ENCODE results near the gene CHIT1. TPM values are rescaled to one million over a fixed set of nuclear protein-coding genes. Genes with fewer than 3 reads are reported as not detected.

CHIT1 gene
- total and polyA plus RNA-seq, 2 of the 13 experiments (the other 11 are each of a cell fraction or from before 2014, with no cell fraction given), result not detected

DNA sequence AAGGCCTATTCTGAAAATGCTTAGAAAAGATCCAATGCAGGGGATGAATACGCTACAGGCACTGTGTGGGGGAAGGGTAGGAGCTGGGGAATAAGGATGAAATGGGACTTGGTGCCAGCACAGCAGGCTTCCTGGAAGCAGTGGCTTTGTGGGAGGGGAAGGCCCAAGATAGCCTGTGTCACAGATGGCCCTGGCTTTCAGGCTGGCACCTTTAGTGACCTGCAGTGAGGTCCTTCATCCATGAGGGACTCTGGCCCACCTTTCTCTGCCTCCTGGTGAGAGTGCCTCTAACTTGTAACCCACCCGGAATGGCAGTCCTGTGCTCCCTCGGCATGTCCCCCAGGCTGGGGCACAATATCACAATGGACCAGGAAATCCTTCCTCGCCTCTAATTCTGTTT is 43.9 kb downstream of the CHIT1 start:
- no peak overlapping the region for H3K4me2 ChIP-seq (ENCODE audit: low read depth, low read length)
- CTCF ChIA-PET (ENCODE audit: low intra/inter-chr PET ratio, low total read pairs), result no interaction called here
- 39% methylated on average over 2 of the region's 4 CpGs for WGBS (ENCODE audit: low lambda C conversion rate)

DNA sequence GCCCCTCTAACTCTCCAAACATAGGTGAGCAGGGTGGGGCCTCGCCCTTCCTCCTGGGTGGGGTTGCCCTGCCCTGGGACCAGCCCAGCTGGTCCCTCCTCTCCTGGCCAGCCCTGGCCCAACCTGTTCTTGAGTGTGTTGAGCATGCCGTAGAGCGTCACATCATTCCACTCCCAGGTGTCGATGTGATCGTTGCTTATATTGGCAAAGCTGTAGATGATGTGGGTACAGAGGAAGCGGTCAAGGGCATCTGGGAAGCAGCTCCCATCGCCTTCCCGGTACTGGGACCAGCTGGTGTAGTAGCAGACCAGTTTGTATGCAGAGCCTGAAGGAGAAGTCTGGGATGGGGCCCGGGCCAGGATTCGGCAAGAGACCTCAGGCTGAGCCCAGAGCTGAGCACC is 44.4 kb downstream of the CHIT1 start:
- no peaks in the 10 kb centered on the region for H3K79me2 ChIP-seq (ENCODE audit: insufficient read depth, low read length)
- no peaks in the 10 kb centered on the region for H3K9me3 ChIP-seq (ENCODE audit: low read length)
- intact Hi-C loops (cut with micrococcal nuclease; ENCODE audit: unreplicated experiment) (no loop called here), in situ Hi-C loops (cut with HindIII; ENCODE audit: extremely low pct_ligation_motif_present, low pct_unique_long_range_greater_than_20kb) (no loop called here)
- no peaks in the 10 kb centered on the region for H4K20me1 ChIP-seq (ENCODE audit: insufficient read depth, low read length)
- H3K4me2 ChIP-seq (ENCODE audit: low read depth, low read length), result no peak overlapping the region
- H3K4me1 ChIP-seq (ENCODE audit: insufficient read depth, low read length), result no peaks in the 10 kb centered on the region; the same call in 1 of the 2 replicates
- H3K9ac ChIP-seq (ENCODE audit: insufficient read depth, low read depth, low read length), result no peak overlapping the region
- no peak for DNase-seq (ENCODE audit: low spot score)
- H3K27me3 ChIP-seq (ENCODE audit: control insufficient read depth in 1 of 2, insufficient read depth in 2 of 2, low read length in 2 of 2), result peaks cover 0 to 18% of the 10 kb centered on the region in 2 experiments; a peak in 3 of 5 replicates
- 71% methylated on average over 10 of the region's 10 CpGs for WGBS (ENCODE audit: low lambda C conversion rate)
- ChIA-PET CTCF (ENCODE audit: low intra/inter-chr PET ratio, low total read pairs) (no interaction called here), POLR2A (interaction anchor here (0.6 kb wide), 1 partner anchor 1072 kb away, joined by 3 read pairs; no protein-coding TSS in a partner anchor)
- no TSS peak for BruUV-seq (replicated peaks)
- ATAC-seq, result no peak
- H3K4me3 ChIP-seq (replicated peaks in 1 of 3; ENCODE audit: insufficient read depth in 1 of 3, low read depth in 2 of 3, low read length in 3 of 3), result no peak overlapping the region
- H3K36me3 ChIP-seq (replicated peaks in 1 of 2; ENCODE audit: control insufficient read depth in 1 of 2, insufficient read depth in 2 of 2, low read length in 2 of 2), result no peaks in the 10 kb centered on the region
- no peak overlapping the region for H3K27ac ChIP-seq (ENCODE audit: extremely low read length, insufficient read depth, low read length)
- FAIRE-seq, result no peak
- no peak overlapping the region for H2AFZ ChIP-seq (ENCODE audit: low read length)
- TF ChIP-seq CEBPG (CRISPR knock-in tag; IDR thresholded peaks at IDR 0.05) (no peak), CHCHD3 (CRISPR knock-in tag; IDR thresholded peaks at IDR 0.05) (no peak), MYNN (CRISPR knock-in tag; IDR thresholded peaks at IDR 0.05; ENCODE audit: low read depth) (no peak), ZNF780A (CRISPR knock-in tag; IDR thresholded peaks at IDR 0.05) (no peak), ZNF263 (CRISPR knock-in tag; IDR thresholded peaks at IDR 0.05) (no peak), ZNF558 (CRISPR knock-in tag; IDR thresholded peaks at IDR 0.05; ENCODE audit: borderline replicate concordance) (no peak)
- TF ChIP-seq, protein P1, sequence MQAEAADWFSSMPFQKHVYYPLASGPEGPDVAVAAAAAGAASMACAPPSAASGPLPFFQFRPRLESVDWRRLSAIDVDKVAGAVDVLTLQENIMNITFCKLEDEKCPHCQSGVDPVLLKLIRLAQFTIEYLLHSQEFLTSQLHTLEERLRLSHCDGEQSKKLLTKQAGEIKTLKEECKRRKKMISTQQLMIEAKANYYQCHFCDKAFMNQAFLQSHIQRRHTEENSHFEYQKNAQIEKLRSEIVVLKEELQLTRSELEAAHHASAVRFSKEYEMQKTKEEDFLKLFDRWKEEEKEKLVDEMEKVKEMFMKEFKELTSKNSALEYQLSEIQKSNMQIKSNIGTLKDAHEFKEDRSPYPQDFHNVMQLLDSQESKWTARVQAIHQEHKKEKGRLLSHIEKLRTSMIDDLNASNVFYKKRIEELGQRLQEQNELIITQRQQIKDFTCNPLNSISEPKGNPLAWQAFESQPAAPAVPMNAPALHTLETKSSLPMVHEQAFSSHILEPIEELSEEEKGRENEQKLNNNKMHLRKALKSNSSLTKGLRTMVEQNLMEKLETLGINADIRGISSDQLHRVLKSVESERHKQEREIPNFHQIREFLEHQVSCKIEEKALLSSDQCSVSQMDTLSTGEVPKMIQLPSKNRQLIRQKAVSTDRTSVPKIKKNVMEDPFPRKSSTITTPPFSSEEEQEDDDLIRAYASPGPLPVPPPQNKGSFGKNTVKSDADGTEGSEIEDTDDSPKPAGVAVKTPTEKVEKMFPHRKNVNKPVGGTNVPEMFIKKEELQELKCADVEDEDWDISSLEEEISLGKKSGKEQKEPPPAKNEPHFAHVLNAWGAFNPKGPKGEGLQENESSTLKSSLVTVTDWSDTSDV (CRISPR knock-in tag; IDR thresholded peaks at IDR 0.05), result no peak
- TF ChIP-seq, protein P2, sequence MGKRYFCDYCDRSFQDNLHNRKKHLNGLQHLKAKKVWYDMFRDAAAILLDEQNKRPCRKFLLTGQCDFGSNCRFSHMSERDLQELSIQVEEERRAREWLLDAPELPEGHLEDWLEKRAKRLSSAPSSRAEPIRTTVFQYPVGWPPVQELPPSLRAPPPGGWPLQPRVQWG (CRISPR knock-in tag; IDR thresholded peaks at IDR 0.05; ENCODE audit: borderline replicate concordance, low read depth), result no peak
- TF ChIP-seq, protein P3, sequence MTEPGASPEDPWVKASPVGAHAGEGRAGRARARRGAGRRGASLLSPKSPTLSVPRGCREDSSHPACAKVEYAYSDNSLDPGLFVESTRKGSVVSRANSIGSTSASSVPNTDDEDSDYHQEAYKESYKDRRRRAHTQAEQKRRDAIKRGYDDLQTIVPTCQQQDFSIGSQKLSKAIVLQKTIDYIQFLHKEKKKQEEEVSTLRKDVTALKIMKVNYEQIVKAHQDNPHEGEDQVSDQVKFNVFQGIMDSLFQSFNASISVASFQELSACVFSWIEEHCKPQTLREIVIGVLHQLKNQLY (CRISPR knock-in tag; IDR thresholded peaks at IDR 0.05), result no peak

More for the DNA sequence above, 43.9 kb downstream of the CHIT1 start:
- Histone ChIP-seq H4K20me1 (ENCODE audit: insufficient read depth, low read length) (no peaks in the 10 kb centered on the region), H3K4me1 (ENCODE audit: insufficient read depth, low read length) (no peaks in the 10 kb centered on the region), H2AFZ (ENCODE audit: low read length) (no peak overlapping the region), H3K27ac (ENCODE audit: extremely low read length, insufficient read depth, low read length) (no peak overlapping the region), H3K9ac (ENCODE audit: insufficient read depth, low read depth, low read length) (no peak overlapping the region), H3K9me3 (ENCODE audit: low read length) (no peaks in the 10 kb centered on the region), H3K27me3 (ENCODE audit: control insufficient read depth in 1 of 2, insufficient read depth in 2 of 2, low read length in 2 of 2) (peaks cover 0 to 18% of the 10 kb centered on the region in 2 experiments; a peak in 3 of 5 replicates), H3K4me3 (replicated peaks in 1 of 3; ENCODE audit: insufficient read depth in 1 of 3, low read depth in 2 of 3, low read length in 3 of 3) (no peak overlapping the region), H3K36me3 (replicated peaks in 1 of 2; ENCODE audit: control insufficient read depth in 1 of 2, insufficient read depth in 2 of 2, low read length in 2 of 2) (no peaks in the 10 kb centered on the region), H3K79me2 (ENCODE audit: insufficient read depth, low read length) (no peaks in the 10 kb centered on the region)
- DNase-seq (ENCODE audit: low spot score), result no peak
- POLR2A ChIA-PET, result interaction anchor here (0.6 kb wide), 1 partner anchor 1073 kb away, joined by 3 read pairs; no protein-coding TSS in a partner anchor
- TF ChIP-seq, protein P4, sequence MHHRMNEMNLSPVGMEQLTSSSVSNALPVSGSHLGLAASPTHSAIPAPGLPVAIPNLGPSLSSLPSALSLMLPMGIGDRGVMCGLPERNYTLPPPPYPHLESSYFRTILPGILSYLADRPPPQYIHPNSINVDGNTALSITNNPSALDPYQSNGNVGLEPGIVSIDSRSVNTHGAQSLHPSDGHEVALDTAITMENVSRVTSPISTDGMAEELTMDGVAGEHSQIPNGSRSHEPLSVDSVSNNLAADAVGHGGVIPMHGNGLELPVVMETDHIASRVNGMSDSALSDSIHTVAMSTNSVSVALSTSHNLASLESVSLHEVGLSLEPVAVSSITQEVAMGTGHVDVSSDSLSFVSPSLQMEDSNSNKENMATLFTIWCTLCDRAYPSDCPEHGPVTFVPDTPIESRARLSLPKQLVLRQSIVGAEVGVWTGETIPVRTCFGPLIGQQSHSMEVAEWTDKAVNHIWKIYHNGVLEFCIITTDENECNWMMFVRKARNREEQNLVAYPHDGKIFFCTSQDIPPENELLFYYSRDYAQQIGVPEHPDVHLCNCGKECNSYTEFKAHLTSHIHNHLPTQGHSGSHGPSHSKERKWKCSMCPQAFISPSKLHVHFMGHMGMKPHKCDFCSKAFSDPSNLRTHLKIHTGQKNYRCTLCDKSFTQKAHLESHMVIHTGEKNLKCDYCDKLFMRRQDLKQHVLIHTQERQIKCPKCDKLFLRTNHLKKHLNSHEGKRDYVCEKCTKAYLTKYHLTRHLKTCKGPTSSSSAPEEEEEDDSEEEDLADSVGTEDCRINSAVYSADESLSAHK (CRISPR knock-in tag; IDR thresholded peaks at IDR 0.05; ENCODE audit: borderline replicate concordance), result no peak
- intact Hi-C loops (cut with micrococcal nuclease; ENCODE audit: unreplicated experiment), result no loop called here
- ATAC-seq, result no peak
- FAIRE-seq, result no peak
- BruUV-seq (replicated peaks), result no TSS peak
- in situ Hi-C loops (cut with HindIII; ENCODE audit: extremely low pct_ligation_motif_present, low pct_unique_long_range_greater_than_20kb), result no loop called here

All from HepG2 (cell line).